WI38 (cell line): ENCODE measurements around the gene RTN4RL1.
"Not testable (repeated sequence)": the region's sequence is repeated elsewhere in the genome, so short reads cannot be mapped to it uniquely, and the experiment has no call there.

ENCODE experiments used
- H3K4me3 ChIP-seq: 2 replicates; pipeline ENCODE4 v1.5.1; 2011; ENCODE audit warnings: low read depth, mild to moderate bottlenecking, control low read depth, low read length
- CTCF ChIP-seq: IDR thresholded peaks from 2 replicates; pipeline ENCODE4 v1.5.1; 2012; ENCODE audit warnings: low read depth, mild to moderate bottlenecking, control low read depth, low read length

RTN4RL1 gene

GRCh38 chr17:1994707-1995106 lies 30.4 kb downstream of the RTN4RL1 start:
- no peak for TF ChIP-seq CTCF

GRCh38 chr17:1992541-1992940 lies 32.6 kb downstream of the RTN4RL1 start:
- TF ChIP-seq CTCF, result no peak
- H3K4me3 ChIP-seq, result no peak overlapping the region

More at GRCh38 chr17:1994707-1995106, 30.4 kb downstream of the RTN4RL1 start:
- H3K4me3 ChIP-seq, result no peak overlapping the region

GRCh38 chr17:1989135-1989534 lies 36.0 kb downstream of the RTN4RL1 start:
- TF ChIP-seq CTCF, result no peak
- no peak overlapping the region for H3K4me3 ChIP-seq

GRCh38 chr17:1986783-1987451 lies 38.2 kb downstream of the RTN4RL1 start:
- no peak for TF ChIP-seq CTCF
- no peak overlapping the region for H3K4me3 ChIP-seq

- no peak overlapping the region for H3K4me3 ChIP-seq
- no peak for TF ChIP-seq CTCF
Observed at GRCh38 chr17:1985686-1986085, 39.4 kb downstream of the RTN4RL1 start.

GRCh38 chr17:1985093-1985492 lies 40.0 kb downstream of the RTN4RL1 start:
- no peak for TF ChIP-seq CTCF
- no peak overlapping the region for H3K4me3 ChIP-seq

- H3K4me3 ChIP-seq, result not testable (repeated sequence)
Observed at GRCh38 chr17:1982793-1983366, 42.3 kb downstream of the RTN4RL1 start.
